GM19239 (cell line): ENCODE results near the gene PTX4.
"Not testable (repeated sequence)": the region's sequence is repeated elsewhere in the genome, so short reads cannot be mapped to it uniquely, and the experiment has no call there.

Source experiments
- DNase-seq: peaks from one replicate; pipeline ENCODE4 v3.0.0; 2011; ENCODE audit warnings: low spot score; ENCODE audit not compliant: insufficient read length
- FAIRE-seq: peaks from 2 replicates; lab custom pipeline; 2011; peaks lifted over from hg19 to GRCh38; lab: Jason Lieb, UNC

The PTX4 gene

DNA sequence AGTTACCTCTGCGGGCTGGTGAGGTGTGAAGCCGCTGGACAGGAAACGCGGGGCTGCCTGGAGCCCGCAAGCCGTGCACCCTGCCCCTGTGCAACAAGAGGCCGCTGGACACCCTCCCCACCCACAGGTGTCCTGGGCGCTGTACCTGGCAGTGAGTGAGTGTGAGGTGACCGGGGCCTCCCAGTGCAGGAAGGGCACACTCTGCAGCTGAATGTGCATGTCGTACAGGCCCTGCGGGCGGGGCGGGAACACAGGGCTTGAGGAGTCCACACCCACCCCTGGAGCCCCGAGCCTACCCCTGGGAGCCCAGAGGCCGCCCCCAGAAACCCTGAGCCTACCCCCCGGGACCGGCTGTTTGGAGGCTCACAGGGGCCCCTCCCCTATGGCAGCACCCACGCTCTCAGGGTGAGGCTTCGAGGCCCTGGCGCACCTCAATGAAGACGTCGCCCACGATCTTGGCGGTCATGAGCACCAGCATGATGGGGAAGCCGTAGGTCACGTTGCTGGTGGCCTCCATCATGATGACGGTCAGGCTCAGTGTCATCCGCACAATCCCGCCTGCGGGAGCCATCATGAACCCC is 40.1 kb downstream of the PTX4 start:
- FAIRE-seq (no peak), DNase-seq (no peak)

GRCh38 chr16:1447965-1448364 is 40.8 kb downstream of the PTX4 start:
- no peak for DNase-seq
- FAIRE-seq, result no peak

GRCh38 chr16:1446296-1447080 is 42.3 kb downstream of the PTX4 start:
- DNase-seq, result no peak
- FAIRE-seq, result no peak

DNA sequence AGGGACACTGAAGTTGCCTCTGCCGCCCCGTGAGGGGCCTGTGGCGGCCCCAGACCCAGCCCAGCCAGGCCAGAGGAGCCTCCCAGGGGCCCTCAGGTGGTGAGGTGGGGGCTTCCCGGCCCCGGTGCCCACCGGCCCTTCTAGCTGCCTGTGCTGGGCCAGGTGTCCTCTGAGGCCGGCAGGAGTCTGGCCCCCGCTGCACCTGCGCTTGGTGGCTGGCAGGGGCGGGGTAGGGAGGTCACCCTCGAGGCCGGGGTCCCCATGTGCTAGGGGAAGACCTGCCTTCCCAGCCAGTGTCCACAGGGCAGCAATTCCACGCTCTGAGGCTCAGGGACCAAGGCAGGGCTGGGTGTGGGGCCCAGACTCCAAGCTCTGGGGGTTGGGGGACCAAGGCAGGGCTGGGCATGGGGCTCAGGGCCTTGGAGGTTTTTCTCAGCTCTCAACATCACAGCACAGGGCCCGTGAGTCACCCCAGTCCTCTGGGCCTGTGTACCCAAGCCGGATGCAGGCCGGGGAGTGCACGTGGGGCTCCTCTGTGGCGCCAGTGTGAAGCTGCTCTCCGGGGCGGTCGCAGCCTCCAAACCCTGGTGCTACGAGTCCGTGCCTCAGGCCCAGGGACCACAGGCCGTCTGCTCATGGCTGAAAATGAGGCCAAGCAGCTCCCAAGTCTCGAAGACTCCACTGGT is 43.1 kb downstream of the PTX4 start:
- DNase-seq (peak; percentile 66), FAIRE-seq (no peak)

DNA sequence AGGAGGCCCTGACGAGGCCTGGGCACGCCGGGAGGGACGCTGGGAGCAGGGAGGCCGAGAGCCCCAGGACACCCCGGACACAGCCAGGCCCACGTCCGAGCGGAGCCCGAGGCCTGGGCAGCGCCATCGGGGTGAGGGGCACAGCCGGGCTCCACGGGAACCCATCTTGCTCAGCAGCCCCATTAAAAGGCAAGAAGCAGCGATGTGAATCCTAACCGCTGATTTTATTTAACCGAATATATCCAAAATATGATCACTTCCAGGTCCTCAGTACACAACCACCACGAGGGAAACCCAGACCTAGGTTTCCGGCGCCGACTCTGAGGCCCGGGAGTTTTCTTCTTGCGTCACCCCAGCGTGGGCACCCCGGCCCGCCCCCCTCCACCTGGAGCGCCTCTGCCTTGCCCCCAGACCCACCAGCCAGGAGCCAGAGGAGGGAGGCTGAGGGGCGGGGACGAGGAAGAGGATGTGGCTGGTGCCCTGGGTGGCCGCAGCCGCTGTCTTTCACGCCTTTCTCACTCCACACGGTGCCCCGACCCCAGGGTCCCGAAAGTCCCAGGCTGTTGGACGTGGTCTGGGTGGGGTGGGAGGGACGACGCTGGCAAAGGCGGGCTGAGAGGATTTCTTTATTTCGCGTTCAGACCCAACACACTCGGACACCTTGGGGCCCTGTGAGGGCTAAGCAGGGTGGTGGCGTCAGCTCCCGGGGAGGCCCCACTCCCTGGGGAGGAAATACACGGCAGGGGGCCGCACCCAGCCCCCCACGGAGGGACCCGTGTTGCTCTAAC is 43.8 kb downstream of the PTX4 start:
- DNase-seq (peak; percentile 94), FAIRE-seq (peak; percentile 65)

DNA sequence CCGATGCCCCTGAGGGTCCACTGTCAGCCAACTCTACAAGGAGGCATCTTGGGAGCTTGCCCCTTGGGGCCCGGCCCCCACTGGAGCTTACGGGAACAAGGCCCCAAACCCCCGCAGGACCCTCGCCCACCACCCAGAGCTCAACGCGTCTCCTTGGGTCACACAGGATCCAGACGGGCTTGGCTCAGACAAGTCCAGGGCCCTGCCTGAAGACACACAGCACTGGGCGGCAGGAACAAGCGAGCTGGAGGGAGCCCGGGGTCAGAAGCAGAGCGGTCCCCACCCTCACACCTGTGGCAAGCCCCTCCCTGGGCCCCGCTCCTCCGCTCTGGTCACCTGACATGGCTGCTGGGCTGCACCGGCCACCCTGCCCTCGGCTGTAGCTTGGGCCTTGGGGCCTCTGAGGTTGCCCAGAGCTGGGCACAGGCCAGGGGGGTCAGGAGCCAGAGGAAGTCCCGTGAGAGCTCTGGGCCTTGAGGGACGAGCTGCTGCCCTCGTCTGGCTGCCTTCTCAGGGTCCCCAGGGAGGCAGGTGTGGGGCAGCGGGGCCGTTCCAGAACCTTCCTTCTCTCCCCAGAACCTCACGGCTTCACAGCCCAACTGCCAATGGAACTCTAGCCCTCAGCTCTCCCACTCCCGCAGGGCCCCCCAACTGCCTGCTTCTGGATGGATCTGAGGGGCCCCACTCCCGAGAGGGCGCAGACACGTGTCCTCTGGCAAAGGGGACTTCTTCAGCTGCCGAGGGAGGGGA is 44.6 kb downstream of the PTX4 start, which contains the start of gene CCDC154:
CCDC154 (minus strand) TSS at position 577 of the 750 bp plus-strand sequence; CDS start at position 343, 234 bp downstream.
- FAIRE-seq (no peak), DNase-seq (peak; percentile 59)

DNA sequence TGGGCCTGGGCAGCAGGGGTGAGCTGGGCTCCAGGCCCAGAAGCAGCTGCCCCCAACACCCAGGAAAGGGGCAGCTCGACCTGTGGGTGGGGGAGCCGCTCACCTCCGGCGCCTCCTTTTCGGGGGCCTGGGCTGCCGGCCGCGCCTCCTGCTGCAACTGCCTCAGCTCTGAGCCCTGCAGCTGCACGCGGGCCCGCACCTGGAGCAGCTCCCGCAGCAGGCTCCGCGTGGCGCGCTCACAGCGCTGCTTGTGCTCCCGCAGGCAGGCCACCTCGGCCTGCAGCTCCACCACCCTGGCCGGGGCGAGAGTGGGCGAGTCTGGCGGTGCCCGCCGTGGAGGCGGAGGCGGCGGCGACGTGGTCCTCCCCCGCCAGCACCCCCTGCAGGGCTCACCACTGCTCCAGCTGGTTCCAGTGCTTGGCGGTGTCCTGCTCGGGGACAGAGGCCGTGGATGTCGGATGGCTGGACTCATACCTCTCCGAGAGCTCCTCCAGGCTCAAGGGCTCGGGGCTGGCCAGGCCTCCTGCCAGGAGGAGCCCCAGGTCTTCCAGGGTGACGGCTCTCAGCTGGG is 45.3 kb downstream of the PTX4 start:
- DNase-seq (no peak), FAIRE-seq (no peak)

- no peak for FAIRE-seq
- DNase-seq, result no peak
Observed at GRCh38 chr16:1442697-1443096, 46.0 kb downstream of the PTX4 start.

GRCh38 chr16:1441391-1441829 is 47.3 kb downstream of the PTX4 start:
- FAIRE-seq, result no peak

DNA sequence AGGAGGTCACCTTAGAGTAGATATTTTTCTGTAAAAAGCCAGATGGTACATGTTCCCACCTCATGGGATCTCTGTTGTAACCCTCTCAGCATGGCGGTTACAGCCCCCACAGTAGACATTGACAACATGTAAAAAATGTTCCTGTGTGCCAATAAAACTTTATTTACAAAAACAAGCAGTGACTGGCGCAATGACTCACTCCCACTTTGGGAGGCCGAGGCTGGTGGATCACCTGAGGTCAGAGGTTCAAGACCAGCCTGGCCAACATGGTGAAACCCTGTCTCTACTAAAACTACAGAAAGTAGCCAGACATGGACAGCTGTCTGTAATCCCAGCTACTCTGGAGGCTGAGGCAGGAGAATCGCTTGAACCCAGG is 49.1 kb downstream of the PTX4 start:
- DNase-seq, FAIRE-seq: not testable (repeated sequence)

More at GRCh38 chr16:1441391-1441829, 47.3 kb downstream of the PTX4 start:
- DNase-seq, result no peak

GRCh38 chr16:1439058-1439698 is 49.6 kb downstream of the PTX4 start:
- FAIRE-seq, result no peak
- no peak for DNase-seq

DNA sequence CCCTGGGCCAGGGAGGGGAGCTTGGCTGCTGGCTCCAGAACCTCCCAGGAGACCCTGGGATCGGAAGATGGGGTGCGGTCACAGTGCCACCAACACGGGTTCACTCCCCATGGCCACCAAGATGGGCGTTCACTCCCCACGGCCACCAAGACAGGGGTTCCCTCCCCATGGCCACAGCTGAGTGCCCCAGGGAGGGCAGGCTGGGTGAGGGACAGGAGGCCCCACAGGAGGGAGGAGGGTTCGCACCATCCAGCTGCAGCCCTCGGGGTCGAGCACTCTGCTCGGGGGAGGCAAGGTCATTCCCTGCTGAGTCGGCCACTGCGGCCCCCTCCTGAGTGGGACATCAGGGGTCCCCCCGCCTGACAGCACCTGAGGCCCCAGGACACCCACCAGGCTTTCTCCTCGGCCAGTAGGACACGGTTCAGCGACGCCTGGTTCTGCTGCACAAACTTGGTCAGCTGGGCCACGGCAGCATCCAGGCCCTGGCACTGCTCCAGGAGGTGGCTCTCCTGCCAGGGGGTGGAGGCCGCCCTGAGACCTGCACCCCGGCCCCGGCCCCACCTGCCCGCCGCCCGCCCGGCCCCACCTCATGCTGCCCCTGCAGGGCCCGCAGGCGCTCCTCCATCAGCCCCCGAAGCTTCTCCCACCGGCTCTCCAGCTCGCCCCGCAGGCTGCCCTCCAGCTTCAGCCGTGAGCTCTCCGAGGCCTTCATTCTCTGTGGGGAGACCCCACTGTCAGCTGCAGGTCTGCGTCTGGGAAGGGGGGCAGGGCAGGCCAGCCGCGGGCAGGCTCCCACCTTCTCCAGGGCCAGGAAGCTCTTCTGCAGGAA is 50.3 kb downstream of the PTX4 start:
- FAIRE-seq (no peak), DNase-seq (no peak)

GRCh38 chr16:1437606-1438005 is 51.1 kb downstream of the PTX4 start:
- no peak for FAIRE-seq
- no peak for DNase-seq

- no peak for DNase-seq
- FAIRE-seq, result no peak
Observed at GRCh38 chr16:1436731-1437355, 51.9 kb downstream of the PTX4 start.

GRCh38 chr16:1435921-1436697 is 52.6 kb downstream of the PTX4 start:
- FAIRE-seq (no peak), DNase-seq (no peak)
